HepG2 (cell line): ENCODE data around the gene P2RX3. TPM values are rescaled to one million over a fixed set of nuclear protein-coding genes. Genes with fewer than 3 reads are reported as not detected.

Experiments used
- ATAC-seq: fragments of 200-7000 bp; cut with Tn5 transposase; 3 replicates; pipeline ENCODE4 v1.9.1; 2020; ENCODE audit warnings: mild to moderate bottlenecking, moderate library complexity
- BruUV-seq: library from RNA; stranded (reverse); fragments of 400-500 nt; replicated peaks from 2 replicates; lab custom pipeline; 2021; lab: Mats Ljungman, UMichigan
- CTCF ChIA-PET: fragments of 300-600 bp; formaldehyde crosslinking; extraction: SDS; loops from one replicate; lab custom pipeline; 2021; ENCODE audit warnings: low total read pairs, inconsistent platforms, low intra/inter-chr PET ratio; lab: Yijun Ruan, JAX
- POLR2A ChIA-PET: fragments of 350-600 bp; sonication (Branson Sonifier 250); formaldehyde crosslinking; loops from one replicate; lab custom pipeline; 2020; ENCODE audit warnings: antibody characterized with exemption, inconsistent platforms; lab: Yijun Ruan, JAX
- DNase-seq: peaks from one replicate; pipeline ENCODE4 v3.0.0-alpha.2; 2015; ENCODE audit warnings: low spot score
- FAIRE-seq: peaks from 3 replicates; lab custom pipeline; 2011; peaks lifted over from hg19 to GRCh38; lab: Jason Lieb, UNC
- H2AFZ ChIP-seq: one replicate; pipeline ENCODE4 v1.6.1; 2011; ENCODE audit warnings: low read length, inconsistent platforms
- H3K27ac ChIP-seq: fragments of 300-600 bp; 3 replicates; pipeline ENCODE4 v1.8.0; 2011; ENCODE audit warnings: mixed run types, mild to moderate bottlenecking, mixed read lengths, low read length, inconsistent platforms; ENCODE audit not compliant: insufficient read depth; ENCODE audit errors: extremely low read length
- H3K27me3 ChIP-seq, 2 experiments: fragments of 200-600 bp in 1 of 2; 2 replicates in 1 of 2; 3 replicates in 1 of 2; pipeline versions ENCODE4 v1.6.0 to v1.8.0; 2011; ENCODE audit warnings: low read length in 2 of 2, mild to moderate bottlenecking in 2 of 2, moderate library complexity in 2 of 2, inconsistent platforms in 1 of 2; ENCODE audit not compliant: insufficient read depth in 2 of 2, control insufficient read depth in 1 of 2
- H3K36me3 ChIP-seq, 2 experiments: fragments of 200-600 bp in 1 of 2; replicated peaks in 1 of 2; 2 replicates in 1 of 2; 3 replicates in 1 of 2; pipeline versions ENCODE4 v1.5.1 to v1.8.0; 2011; ENCODE audit warnings: low read length in 2 of 2, inconsistent platforms in 1 of 2; ENCODE audit not compliant: insufficient read depth in 2 of 2, control insufficient read depth in 1 of 2
- H3K4me1 ChIP-seq: 2 replicates; pipeline ENCODE4 v1.5.1; 2012; ENCODE audit warnings: low read length, inconsistent platforms; ENCODE audit not compliant: insufficient read depth
- H3K4me2 ChIP-seq: 2 replicates; pipeline ENCODE4 v1.6.0; 2011; ENCODE audit warnings: low read depth, low read length, inconsistent platforms
- H3K4me3 ChIP-seq, 3 experiments: fragments of 200-600 bp in 1 of 3; sonication (generic), shearing (Covaris generic) in 1 of 3; replicated peaks in 1 of 3; 2 replicates each; pipeline ENCODE4 v1.5.1; 2011 to 2016; ENCODE audit warnings: low read length in 3 of 3, inconsistent platforms in 2 of 3, low read depth in 2 of 3, mild to moderate bottlenecking in 2 of 3, control low read depth in 1 of 3, mixed read lengths in 1 of 3; ENCODE audit not compliant: insufficient read depth in 1 of 3
- H3K79me2 ChIP-seq: one replicate; pipeline ENCODE4 v1.6.1; 2011; ENCODE audit warnings: low read length, inconsistent platforms; ENCODE audit not compliant: insufficient read depth
- H3K9ac ChIP-seq: 2 replicates; pipeline ENCODE4 v1.6.0; 2011; ENCODE audit warnings: mild to moderate bottlenecking, low read depth, low read length, inconsistent platforms; ENCODE audit not compliant: insufficient read depth
- H3K9me3 ChIP-seq: 2 replicates; pipeline ENCODE4 v1.5.1; 2012; ENCODE audit warnings: mild to moderate bottlenecking, low read length
- H4K20me1 ChIP-seq: 2 replicates; pipeline ENCODE4 v1.6.0; 2011; ENCODE audit warnings: inconsistent platforms, mild to moderate bottlenecking, low read length, moderate library complexity; ENCODE audit not compliant: insufficient read depth
- ARHGAP35 ChIP-seq: sonication (generic); formaldehyde crosslinking; IDR thresholded peaks from 2 replicates; pipeline ENCODE4 v1.9.0; 2022; ENCODE audit warnings: mild to moderate bottlenecking, inconsistent platforms, moderate library complexity, missing genetic modification reagents, borderline replicate concordance
- CREB1 ChIP-seq, 2 experiments: fragments of 450-650 bp in 1 of 2; IDR thresholded peaks; 2 replicates each; pipeline ENCODE4 v1.6.1; 2016 to 2017; ENCODE audit warnings: control low read depth in 1 of 2, mild to moderate bottlenecking in 1 of 2, missing compliant biosample characterization in 1 of 2, missing genetic modification characterization in 1 of 2
- FIP1L1 ChIP-seq: fragments of 200-400 bp; formaldehyde crosslinking; IDR thresholded peaks from 2 replicates; pipeline ENCODE4 v1.6.1; 2018; ENCODE audit warnings: low read depth, mild to moderate bottlenecking, low read length, moderate library complexity, borderline replicate concordance; ENCODE audit not compliant: insufficient read depth
- HOXA5 ChIP-seq: sonication (generic); formaldehyde crosslinking; IDR thresholded peaks from 2 replicates; pipeline ENCODE4 v1.4.0; 2020; ENCODE audit warnings: missing genetic modification reagents
- KLF11 ChIP-seq: IDR thresholded peaks from 2 replicates; pipeline ENCODE4 v1.6.1; 2016; ENCODE audit warnings: missing compliant biosample characterization
- KLF15 ChIP-seq: sonication (generic); formaldehyde crosslinking; IDR thresholded peaks from 2 replicates; pipeline ENCODE4 v1.8.1; 2023; ENCODE audit warnings: borderline replicate concordance, mild to moderate bottlenecking, inconsistent platforms, missing genetic modification reagents, mixed read lengths
- MTA3 ChIP-seq: sonication (generic); formaldehyde crosslinking; IDR thresholded peaks from 2 replicates; pipeline ENCODE4 v1.4.0; 2020; ENCODE audit warnings: missing genetic modification reagents
- NFE2 ChIP-seq: sonication (generic); formaldehyde crosslinking; IDR thresholded peaks from 2 replicates; pipeline ENCODE4 v1.4.0; 2020; ENCODE audit warnings: missing genetic modification reagents
- RBFOX2 ChIP-seq: fragments of 200-400 bp; formaldehyde crosslinking; IDR thresholded peaks from 2 replicates; pipeline ENCODE4 v1.6.1; 2017; ENCODE audit warnings: low read depth, mild to moderate bottlenecking, low read length
- SIN3B ChIP-seq: fragments of 150-350 bp; IDR thresholded peaks from 2 replicates; pipeline ENCODE4 v1.6.1; 2014; ENCODE audit warnings: low read length
- SIX4 ChIP-seq: sonication (generic); formaldehyde crosslinking; IDR thresholded peaks from 2 replicates; pipeline ENCODE4 v1.4.0; 2020; ENCODE audit warnings: missing genetic modification reagents
- WGBS: methylation state at CpG from one replicate; pipeline ENCODE4 v1.1.6; 2017; ENCODE audit warnings: low lambda C conversion rate; 5-methylcytosine and 5-hydroxymethylcytosine counted together
- in situ Hi-C: cut with HindIII; loops from 2 replicates; pipeline ENCODE4 v1.10.0; 2017; ENCODE audit warnings: low pct_unique_long_range_greater_than_20kb; ENCODE audit not compliant: extremely low pct_ligation_motif_present
- intact Hi-C: fragments of 100-400 bp; cut with micrococcal nuclease; formaldehyde crosslinking; loops from one replicate; pipeline ENCODE4 v1.10.0; 2022; ENCODE audit not compliant: unreplicated experiment
- polyA plus RNA-seq, 8 experiments: library from polyadenylated mRNA; depleted of rRNA in 3 of 8; stranded (reverse) in 7 of 8; unstranded in 1 of 8; fragments of >200 nt; fragmentation: Illumina TruSeq in 4 of 8; extraction: Trizol in 4 of 8; gene quantifications; 2 replicates each; pipeline versions ENCODE4 v1.2.1 to v1.2.3, GENCODE V29; 2011 to 2016; ENCODE audit warnings: low read depth in 4 of 8, missing spikeins in 1 of 8, mixed read lengths in 1 of 8; ENCODE audit not compliant: insufficient read depth in 1 of 8
- total RNA-seq, 5 experiments: library from RNA; depleted of rRNA; stranded (reverse); fragments of >200 nt; fragmentation: Illumina TruSeq; extraction: Trizol; gene quantifications; 2 replicates each; pipeline ENCODE4 v1.2.3, GENCODE V29; 2016; ENCODE audit warnings: low read depth in 1 of 5
- TF ChIP-seq, protein P1 (sequence below): IDR thresholded peaks from 2 replicates; pipeline ENCODE4 v1.6.1; 2016; ENCODE audit warnings: missing biosample characterization, missing genetic modification reagents, low read depth
- TF ChIP-seq, protein P2 (sequence below): sonication (generic); formaldehyde crosslinking; IDR thresholded peaks from 2 replicates; pipeline ENCODE4 v1.4.0; 2020; ENCODE audit warnings: missing genetic modification reagents
- TF ChIP-seq, protein P3 (sequence below): sonication (generic); formaldehyde crosslinking; IDR thresholded peaks from 2 replicates; pipeline ENCODE4 v1.4.0; 2020; ENCODE audit warnings: missing genetic modification reagents
- TF ChIP-seq, protein P4 (sequence below): sonication (generic); formaldehyde crosslinking; IDR thresholded peaks from 2 replicates; pipeline ENCODE4 v1.5.1; 2020; ENCODE audit warnings: missing genetic modification reagents, mild to moderate bottlenecking, borderline replicate concordance

P2RX3 gene
- total and polyA plus RNA-seq, 2 of the 13 experiments (the other 11 are each of a cell fraction or from before 2014, with no cell fraction given), result 0.08 TPM; not detected in 1

DNA sequence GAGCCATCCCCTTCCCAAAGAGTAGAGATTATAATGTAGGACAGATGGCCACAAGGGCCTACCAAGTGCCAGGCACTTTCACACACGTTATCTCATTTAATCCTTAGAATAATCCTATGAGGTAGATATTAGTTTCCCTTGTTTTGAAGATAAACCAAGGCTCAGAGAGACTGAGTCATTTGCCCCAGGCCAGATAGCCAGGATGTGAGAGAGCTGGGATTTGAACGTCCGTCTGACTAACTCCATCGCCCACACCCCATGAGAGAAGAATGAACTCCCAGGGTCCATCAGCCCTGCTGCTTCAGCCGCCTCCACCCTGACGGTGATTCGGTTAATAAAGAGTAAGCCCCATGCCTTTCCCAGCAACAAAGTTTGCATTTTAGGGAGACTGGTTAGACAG is 32.1 kb downstream of the P2RX3 start:
- intact Hi-C loops (no loop called here), in situ Hi-C loops (no loop called here)
- Histone ChIP-seq H3K36me3 (no peaks in the 10 kb centered on the region), H4K20me1 (no peaks in the 10 kb centered on the region), H3K4me2 (no peak overlapping the region), H3K27me3 (peaks cover 3 to 23% of the 10 kb centered on the region in 2 experiments), H2AFZ (no peak overlapping the region), H3K79me2 (no peaks in the 10 kb centered on the region), H3K27ac (no peak overlapping the region), H3K4me1 (no peaks in the 10 kb centered on the region), H3K9me3 (no peaks in the 10 kb centered on the region), H3K4me3 (no peak overlapping the region), H3K9ac (no peak overlapping the region)
- FAIRE-seq, result no peak
- DNase-seq, result no peak
- no peak for TF ChIP-seq RBFOX2
- TF ChIP-seq, protein P1, sequence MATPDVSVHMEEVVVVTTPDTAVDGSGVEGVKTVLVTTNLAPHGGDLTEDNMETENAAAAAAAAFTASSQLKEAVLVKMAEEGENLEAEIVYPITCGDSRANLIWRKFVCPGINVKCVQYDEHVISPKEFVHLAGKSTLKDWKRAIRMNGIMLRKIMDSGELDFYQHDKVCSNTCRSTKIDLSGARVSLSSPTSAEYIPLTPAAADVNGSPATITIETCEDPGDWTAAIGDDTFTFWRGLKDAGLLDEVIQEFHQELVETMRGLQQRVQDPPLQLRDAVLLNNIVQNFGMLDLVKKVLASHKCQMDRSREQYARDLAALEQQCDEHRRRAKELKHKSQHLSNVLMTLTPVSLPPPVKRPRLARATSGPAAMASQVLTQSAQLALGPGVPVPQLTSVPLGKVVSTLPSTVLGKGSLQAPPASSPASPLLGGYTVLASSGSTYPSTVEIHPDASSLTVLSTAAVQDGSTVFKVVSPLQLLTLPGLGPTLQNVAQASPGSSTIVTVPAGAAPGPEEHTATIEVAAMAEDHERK (CRISPR knock-in tag), result no peak
- TF ChIP-seq FIP1L1, result no peak
- TF ChIP-seq KLF11 (CRISPR knock-in tag), result no peak
- TF ChIP-seq ARHGAP35 (CRISPR knock-in tag), result no peak
- CTCF ChIA-PET, result no interaction called here
- 45% methylated on average over 7 of the region's 7 CpGs for WGBS
- ATAC-seq, result no peak
- no TSS peak for BruUV-seq
- POLR2A ChIA-PET, result no interaction called here

DNA sequence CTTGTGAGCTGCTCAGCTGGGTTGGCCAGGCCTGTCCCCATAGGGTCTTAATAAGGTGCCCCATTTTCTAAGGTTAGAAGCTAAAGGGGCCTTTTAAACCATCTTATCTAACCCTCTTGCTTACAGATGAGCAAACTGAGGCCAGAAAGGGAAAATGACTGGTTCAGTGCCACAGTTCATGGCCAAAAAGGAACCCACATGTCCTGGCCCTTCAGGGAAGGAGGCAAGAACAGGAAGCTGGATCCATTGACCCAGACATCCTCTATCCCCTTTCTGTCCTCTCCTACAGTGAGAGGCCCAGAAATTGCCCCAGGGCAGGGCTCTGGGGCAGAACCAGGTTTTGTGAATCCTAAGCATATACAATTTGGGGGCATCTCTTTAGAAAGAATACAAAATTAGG is 32.8 kb downstream of the P2RX3 start:
- BruUV-seq, result no TSS peak
- H3K27me3 ChIP-seq, result peaks cover 3 to 21% of the 10 kb centered on the region in 2 experiments
- no peak for DNase-seq
- H3K9me3 ChIP-seq, result no peaks in the 10 kb centered on the region
- H3K4me2 ChIP-seq, result no peak overlapping the region
- ATAC-seq, result no peak
- H3K4me3 ChIP-seq, result no peak overlapping the region
- H3K9ac ChIP-seq, result no peak overlapping the region
- H3K79me2 ChIP-seq, result no peaks in the 10 kb centered on the region
- FAIRE-seq, result no peak
- intact Hi-C loops (no loop called here), in situ Hi-C loops (no loop called here)
- no peaks in the 10 kb centered on the region for H3K36me3 ChIP-seq
- no peaks in the 10 kb centered on the region for H4K20me1 ChIP-seq
- POLR2A ChIA-PET, result no interaction called here
- CTCF ChIA-PET, result no interaction called here
- no peak overlapping the region for H3K27ac ChIP-seq
- no peaks in the 10 kb centered on the region for H3K4me1 ChIP-seq
- H2AFZ ChIP-seq, result no peak overlapping the region
- TF ChIP-seq, protein P2, sequence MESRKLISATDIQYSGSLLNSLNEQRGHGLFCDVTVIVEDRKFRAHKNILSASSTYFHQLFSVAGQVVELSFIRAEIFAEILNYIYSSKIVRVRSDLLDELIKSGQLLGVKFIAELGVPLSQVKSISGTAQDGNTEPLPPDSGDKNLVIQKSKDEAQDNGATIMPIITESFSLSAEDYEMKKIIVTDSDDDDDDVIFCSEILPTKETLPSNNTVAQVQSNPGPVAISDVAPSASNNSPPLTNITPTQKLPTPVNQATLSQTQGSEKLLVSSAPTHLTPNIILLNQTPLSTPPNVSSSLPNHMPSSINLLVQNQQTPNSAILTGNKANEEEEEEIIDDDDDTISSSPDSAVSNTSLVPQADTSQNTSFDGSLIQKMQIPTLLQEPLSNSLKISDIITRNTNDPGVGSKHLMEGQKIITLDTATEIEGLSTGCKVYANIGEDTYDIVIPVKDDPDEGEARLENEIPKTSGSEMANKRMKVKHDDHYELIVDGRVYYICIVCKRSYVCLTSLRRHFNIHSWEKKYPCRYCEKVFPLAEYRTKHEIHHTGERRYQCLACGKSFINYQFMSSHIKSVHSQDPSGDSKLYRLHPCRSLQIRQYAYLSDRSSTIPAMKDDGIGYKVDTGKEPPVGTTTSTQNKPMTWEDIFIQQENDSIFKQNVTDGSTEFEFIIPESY (CRISPR knock-in tag), result no peak
- TF ChIP-seq MTA3, result no peak
- TF ChIP-seq KLF15 (CRISPR knock-in tag), result no peak
- TF ChIP-seq NFE2 (CRISPR knock-in tag), result no peak
- TF ChIP-seq HOXA5, result no peak
- TF ChIP-seq, protein P3, sequence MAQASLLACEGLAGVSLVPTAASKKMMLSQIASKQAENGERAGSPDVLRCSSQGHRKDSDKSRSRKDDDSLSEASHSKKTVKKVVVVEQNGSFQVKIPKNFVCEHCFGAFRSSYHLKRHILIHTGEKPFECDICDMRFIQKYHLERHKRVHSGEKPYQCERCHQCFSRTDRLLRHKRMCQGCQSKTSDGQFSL (CRISPR knock-in tag), result no peak
- no peak for TF ChIP-seq SIX4 (CRISPR knock-in tag)
- no peak for TF ChIP-seq CREB1 (IDR thresholded peaks at IDR 0.05)
- TF ChIP-seq CREB1 (CRISPR knock-in tag; IDR thresholded peaks at IDR 0.05), result no peak
- TF ChIP-seq, protein P4, sequence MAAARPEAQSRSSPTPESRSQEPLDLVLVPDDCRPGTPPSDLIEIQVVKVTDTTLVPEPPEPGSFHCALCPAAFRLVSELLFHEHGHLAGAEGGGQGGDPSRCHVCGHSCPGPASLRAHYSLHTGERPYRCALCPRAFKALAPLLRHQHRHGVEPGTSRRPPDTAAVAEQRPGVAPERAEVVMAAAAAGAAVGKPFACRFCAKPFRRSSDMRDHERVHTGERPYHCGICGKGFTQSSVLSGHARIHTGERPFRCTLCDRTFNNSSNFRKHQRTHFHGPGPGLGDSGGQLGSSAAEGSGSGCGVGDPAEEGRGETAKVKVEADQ (CRISPR knock-in tag), result no peak
- TF ChIP-seq SIN3B, result no peak
